Measurements from ENCODE around the gene PNPLA5.

DNA sequence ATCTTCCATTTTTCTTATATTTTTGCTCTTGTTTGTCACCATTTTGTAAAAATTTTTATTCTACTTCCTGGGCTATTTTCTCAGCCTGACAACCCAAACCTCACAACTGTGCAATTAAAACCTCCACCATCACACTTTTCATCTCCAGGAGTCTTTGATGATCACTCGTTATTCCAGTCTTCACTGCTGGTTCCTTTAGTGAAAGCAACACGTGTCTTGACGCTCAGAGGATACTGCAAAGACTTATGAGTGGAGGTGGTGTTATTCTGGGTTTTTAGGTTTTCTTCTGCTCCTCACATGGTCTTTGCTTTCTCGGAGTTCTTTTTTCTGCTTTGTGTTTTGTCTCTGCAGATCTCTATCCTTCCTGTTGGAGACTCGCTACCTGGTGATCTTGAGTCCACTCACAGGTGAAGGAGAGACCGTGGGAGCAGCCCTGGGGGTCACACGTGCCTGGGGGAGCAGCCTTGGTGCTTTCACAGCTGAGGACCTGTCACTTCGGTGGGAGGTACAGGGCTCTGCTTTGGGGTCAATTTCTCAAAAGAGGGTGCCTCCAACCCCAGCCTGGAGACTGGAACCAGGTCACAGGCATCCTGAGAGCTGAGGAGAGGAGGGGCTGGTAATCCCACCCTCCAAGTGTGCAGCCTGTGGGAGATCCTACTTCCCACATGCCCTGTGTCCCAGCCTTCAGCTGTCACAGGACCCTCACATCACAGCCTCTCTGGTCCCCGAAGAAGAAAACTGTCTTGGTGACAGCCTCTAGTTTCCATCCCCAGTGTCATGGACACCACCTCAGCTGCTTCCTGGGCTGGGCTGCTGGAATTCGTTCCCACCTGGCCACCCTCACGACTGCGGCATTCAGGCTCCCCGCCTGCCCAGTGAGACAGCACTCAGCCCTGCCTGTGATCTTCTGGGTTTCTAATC, 40.5 kb downstream of the PNPLA5 start:
- TF ChIP-seq, protein P1, sequence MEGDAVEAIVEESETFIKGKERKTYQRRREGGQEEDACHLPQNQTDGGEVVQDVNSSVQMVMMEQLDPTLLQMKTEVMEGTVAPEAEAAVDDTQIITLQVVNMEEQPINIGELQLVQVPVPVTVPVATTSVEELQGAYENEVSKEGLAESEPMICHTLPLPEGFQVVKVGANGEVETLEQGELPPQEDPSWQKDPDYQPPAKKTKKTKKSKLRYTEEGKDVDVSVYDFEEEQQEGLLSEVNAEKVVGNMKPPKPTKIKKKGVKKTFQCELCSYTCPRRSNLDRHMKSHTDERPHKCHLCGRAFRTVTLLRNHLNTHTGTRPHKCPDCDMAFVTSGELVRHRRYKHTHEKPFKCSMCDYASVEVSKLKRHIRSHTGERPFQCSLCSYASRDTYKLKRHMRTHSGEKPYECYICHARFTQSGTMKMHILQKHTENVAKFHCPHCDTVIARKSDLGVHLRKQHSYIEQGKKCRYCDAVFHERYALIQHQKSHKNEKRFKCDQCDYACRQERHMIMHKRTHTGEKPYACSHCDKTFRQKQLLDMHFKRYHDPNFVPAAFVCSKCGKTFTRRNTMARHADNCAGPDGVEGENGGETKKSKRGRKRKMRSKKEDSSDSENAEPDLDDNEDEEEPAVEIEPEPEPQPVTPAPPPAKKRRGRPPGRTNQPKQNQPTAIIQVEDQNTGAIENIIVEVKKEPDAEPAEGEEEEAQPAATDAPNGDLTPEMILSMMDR (IDR thresholded peaks at IDR 0.05; ENCODE audit: borderline replicate concordance, extremely low read depth, low read length, poor library complexity, severe bottlenecking), result no peak
- TF ChIP-seq EZH2 (IDR thresholded peaks at IDR 0.05; ENCODE audit: borderline replicate concordance, low read depth, low read length, severe bottlenecking), result no peak
